ENCODE measurements around the gene ZNF516. TPM values are rescaled to one million over a fixed set of nuclear protein-coding genes. Genes with fewer than 3 reads are reported as not detected.

The ZNF516 gene
- total RNA-seq, 1 donor from 2014 or later, result 26.1 TPM

DNA sequence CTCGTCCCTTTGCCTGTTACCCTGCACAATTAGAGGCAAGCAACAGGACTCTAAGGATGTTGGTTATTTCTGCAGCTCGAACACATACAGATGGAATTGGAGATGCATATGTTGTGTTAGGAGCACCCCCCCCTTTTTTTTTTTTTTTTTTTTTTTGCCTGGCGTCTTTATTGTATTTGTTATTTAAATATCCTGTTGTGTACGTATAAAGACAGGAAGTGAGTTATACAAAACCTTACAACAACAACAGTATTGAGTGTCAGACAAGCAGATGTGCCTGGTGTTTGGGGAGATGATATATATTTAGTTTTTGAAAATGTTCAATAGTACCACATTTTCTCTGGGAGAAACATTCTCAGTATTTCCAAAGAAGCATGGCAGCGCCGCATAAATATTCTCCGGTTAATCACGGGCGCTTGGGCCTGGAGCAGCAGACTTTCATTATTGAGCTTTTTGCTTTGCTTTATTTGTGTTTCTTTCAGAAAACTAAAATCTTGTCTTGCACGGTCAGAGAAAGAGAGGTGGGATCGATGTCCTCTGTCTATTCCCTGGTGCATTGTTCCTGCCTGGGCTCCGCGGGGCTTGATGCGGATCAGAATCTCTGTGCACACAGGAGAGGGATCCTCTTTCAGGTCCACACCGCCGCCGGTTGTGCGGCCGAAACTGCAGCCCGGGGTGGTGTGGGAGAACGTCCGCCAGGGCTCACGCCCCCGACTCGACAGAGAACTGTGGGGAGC, 23.2 kb upstream of the ZNF516 start:
- DNase-seq (ENCODE audit: low spot score), result no peak

DNA sequence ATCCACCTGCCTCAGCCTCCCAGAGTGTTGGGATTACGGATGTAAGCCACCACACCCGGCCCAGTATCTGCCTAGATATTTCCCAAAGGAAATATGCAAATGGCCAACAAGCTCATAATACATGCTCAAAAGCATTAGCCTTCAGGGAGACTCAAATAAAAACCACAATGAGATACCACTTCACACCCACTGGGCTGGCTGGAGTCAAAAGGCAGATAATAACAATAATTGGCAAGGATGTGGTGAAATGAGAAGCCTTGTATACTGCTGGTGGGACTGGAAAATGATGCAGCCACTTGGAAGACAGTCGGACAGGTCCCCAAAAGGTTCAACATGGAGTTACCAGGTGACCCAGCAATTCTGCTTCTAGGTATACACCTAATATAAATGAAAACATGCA, 20.5 kb upstream of the ZNF516 start:
- Mint-ChIP-seq H3K27ac (ENCODE audit: unreplicated experiment) (no peak overlapping the region), H3K36me3 (ENCODE audit: low read depth) (no peaks in the 10 kb centered on the region), H3K27me3 (ENCODE audit: low read depth) (peaks cover 5% of the 10 kb centered on the region), H3K4me3 (ENCODE audit: unreplicated experiment) (no peak overlapping the region), H3K4me1 (ENCODE audit: low read depth) (peaks cover 9% of the 10 kb centered on the region), H3K9me3 (ENCODE audit: low read depth) (no peaks in the 10 kb centered on the region)
- no peak for TF ChIP-seq CTCF (IDR thresholded peaks at IDR 0.05)
- no peak for DNase-seq (ENCODE audit: low spot score)

More for the DNA sequence above, 23.2 kb upstream of the ZNF516 start:
- Mint-ChIP-seq H3K4me1 (ENCODE audit: low read depth) (peaks cover 9% of the 10 kb centered on the region), H3K36me3 (ENCODE audit: low read depth) (no peaks in the 10 kb centered on the region), H3K4me3 (ENCODE audit: unreplicated experiment) (peak overlapping the region; percentile 77), H3K27ac (ENCODE audit: unreplicated experiment) (peak overlapping the region; percentile 33), H3K9me3 (ENCODE audit: low read depth) (no peaks in the 10 kb centered on the region), H3K27me3 (ENCODE audit: low read depth) (peaks cover 5% of the 10 kb centered on the region)
- TF ChIP-seq CTCF (IDR thresholded peaks at IDR 0.05), result no peak

- peaks cover 5% of the 10 kb centered on the region for H3K27me3 Mint-ChIP-seq (ENCODE audit: low read depth)
- H3K27ac Mint-ChIP-seq (ENCODE audit: unreplicated experiment), result no peak overlapping the region
- DNase-seq (ENCODE audit: low spot score), result no peak
- H3K4me3 Mint-ChIP-seq (ENCODE audit: unreplicated experiment), result no peak overlapping the region
- H3K36me3 Mint-ChIP-seq (ENCODE audit: low read depth), result no peaks in the 10 kb centered on the region
- no peak for TF ChIP-seq CTCF (IDR thresholded peaks at IDR 0.05)
- H3K4me1 Mint-ChIP-seq (ENCODE audit: low read depth), result peaks cover 9% of the 10 kb centered on the region
- no peaks in the 10 kb centered on the region for H3K9me3 Mint-ChIP-seq (ENCODE audit: low read depth)
These were observed 19.5 kb upstream of the ZNF516 start for GRCh38 chr18:76514573-76514972.

- Mint-ChIP-seq H3K36me3 (ENCODE audit: low read depth) (no peaks in the 10 kb centered on the region), H3K27me3 (ENCODE audit: low read depth) (no peaks in the 10 kb centered on the region), H3K27ac (ENCODE audit: unreplicated experiment) (no peak overlapping the region), H3K4me3 (ENCODE audit: unreplicated experiment) (no peak overlapping the region), H3K9me3 (ENCODE audit: low read depth) (no peaks in the 10 kb centered on the region), H3K4me1 (ENCODE audit: low read depth) (no peaks in the 10 kb centered on the region)
- DNase-seq (ENCODE audit: low spot score), result peak; percentile 51
- TF ChIP-seq CTCF (IDR thresholded peaks at IDR 0.05), result no peak
These were observed 12.9 kb upstream of the ZNF516 start for GRCh38 chr18:76507830-76508385.

- H3K9me3 Mint-ChIP-seq (ENCODE audit: low read depth), result no peaks in the 10 kb centered on the region
- H3K4me3 Mint-ChIP-seq (ENCODE audit: unreplicated experiment), result no peak overlapping the region
- DNase-seq (ENCODE audit: low spot score), result peak; percentile 72
- no peak overlapping the region for H3K27ac Mint-ChIP-seq (ENCODE audit: unreplicated experiment)
- no peaks in the 10 kb centered on the region for H3K27me3 Mint-ChIP-seq (ENCODE audit: low read depth)
- no peaks in the 10 kb centered on the region for H3K4me1 Mint-ChIP-seq (ENCODE audit: low read depth)
- H3K36me3 Mint-ChIP-seq (ENCODE audit: low read depth), result no peaks in the 10 kb centered on the region
- TF ChIP-seq CTCF (IDR thresholded peaks at IDR 0.05), result no peak
These were observed 12.1 kb upstream of the ZNF516 start for GRCh38 chr18:76506974-76507764.

Measured in chondrocyte (in vitro differentiated cells).